ENCODE data around the gene C10orf105. TPM values are rescaled to one million over a fixed set of nuclear protein-coding genes. Genes with fewer than 3 reads are reported as not detected.
A peak's percentile ranks its signal among the peaks of the same experiment; 100 is the strongest.

C10orf105 gene
- total and polyA plus RNA-seq, 12 donors = 0.03 to 0.16 (median 0.07) TPM; not detected in 5

- Histone ChIP-seq H3K4me1 (peaks cover 0 to 54% (median 47%) of the 10 kb centered on the region in 9 donors), H3K27me3 (no peaks in the 10 kb centered on the region), H3K36me3 (peaks cover 0 to 7% (median 0%) of the 10 kb centered on the region in 9 donors), H3K9me3 (peaks cover 0 to 10% (median 4%) of the 10 kb centered on the region in 11 donors), H3K27ac (peak overlapping the region in 9 of 10 donors; percentile 45 to 89 (median 77)), H3K4me3 (no peak overlapping the region)
- no peak for ATAC-seq
- intact Hi-C loops (cut with DNase I) = loop anchor here in 1 of 10 donors (10.0 kb wide), 1 partner anchor 208 kb away; no protein-coding TSS in a partner anchor
- no peak for DNase-seq
- 77 to 78% methylated on average over 7 of the region's 7 CpGs for WGBS, 2 donors
- TF ChIP-seq, protein P1, sequence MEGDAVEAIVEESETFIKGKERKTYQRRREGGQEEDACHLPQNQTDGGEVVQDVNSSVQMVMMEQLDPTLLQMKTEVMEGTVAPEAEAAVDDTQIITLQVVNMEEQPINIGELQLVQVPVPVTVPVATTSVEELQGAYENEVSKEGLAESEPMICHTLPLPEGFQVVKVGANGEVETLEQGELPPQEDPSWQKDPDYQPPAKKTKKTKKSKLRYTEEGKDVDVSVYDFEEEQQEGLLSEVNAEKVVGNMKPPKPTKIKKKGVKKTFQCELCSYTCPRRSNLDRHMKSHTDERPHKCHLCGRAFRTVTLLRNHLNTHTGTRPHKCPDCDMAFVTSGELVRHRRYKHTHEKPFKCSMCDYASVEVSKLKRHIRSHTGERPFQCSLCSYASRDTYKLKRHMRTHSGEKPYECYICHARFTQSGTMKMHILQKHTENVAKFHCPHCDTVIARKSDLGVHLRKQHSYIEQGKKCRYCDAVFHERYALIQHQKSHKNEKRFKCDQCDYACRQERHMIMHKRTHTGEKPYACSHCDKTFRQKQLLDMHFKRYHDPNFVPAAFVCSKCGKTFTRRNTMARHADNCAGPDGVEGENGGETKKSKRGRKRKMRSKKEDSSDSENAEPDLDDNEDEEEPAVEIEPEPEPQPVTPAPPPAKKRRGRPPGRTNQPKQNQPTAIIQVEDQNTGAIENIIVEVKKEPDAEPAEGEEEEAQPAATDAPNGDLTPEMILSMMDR (IDR thresholded peaks at IDR 0.05) = no peak
These were observed 26.8 kb downstream of the C10orf105 start for GRCh38 chr10:71692598-71693306.

DNA sequence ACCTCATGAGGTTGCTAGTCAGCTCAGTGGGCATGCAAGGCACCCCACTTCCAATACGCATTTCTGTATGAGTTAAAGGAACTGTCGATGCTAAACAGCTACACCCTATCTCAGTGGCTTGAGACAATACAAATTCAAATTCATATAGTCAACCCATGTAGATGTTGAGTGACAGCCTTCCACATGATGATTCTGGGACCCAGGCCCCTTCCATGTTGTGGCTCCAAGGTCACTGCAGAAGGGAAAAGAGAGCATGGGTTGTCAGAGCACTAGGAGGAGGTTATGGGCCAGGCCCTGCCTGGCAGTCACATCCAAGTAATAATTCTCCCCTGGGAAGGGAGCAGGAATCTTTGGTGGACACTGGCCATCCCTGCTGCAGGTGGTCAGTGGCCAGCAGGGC, 28.2 kb downstream of the C10orf105 start:
- peaks cover 0 to 54% (median 43%) of the 10 kb centered on the region in 9 donors for H3K4me1 ChIP-seq
- intact Hi-C loops (cut with DNase I) = loop anchor here in 1 of 10 donors (10.0 kb wide), 1 partner anchor 207 kb away; no protein-coding TSS in a partner anchor

DNA sequence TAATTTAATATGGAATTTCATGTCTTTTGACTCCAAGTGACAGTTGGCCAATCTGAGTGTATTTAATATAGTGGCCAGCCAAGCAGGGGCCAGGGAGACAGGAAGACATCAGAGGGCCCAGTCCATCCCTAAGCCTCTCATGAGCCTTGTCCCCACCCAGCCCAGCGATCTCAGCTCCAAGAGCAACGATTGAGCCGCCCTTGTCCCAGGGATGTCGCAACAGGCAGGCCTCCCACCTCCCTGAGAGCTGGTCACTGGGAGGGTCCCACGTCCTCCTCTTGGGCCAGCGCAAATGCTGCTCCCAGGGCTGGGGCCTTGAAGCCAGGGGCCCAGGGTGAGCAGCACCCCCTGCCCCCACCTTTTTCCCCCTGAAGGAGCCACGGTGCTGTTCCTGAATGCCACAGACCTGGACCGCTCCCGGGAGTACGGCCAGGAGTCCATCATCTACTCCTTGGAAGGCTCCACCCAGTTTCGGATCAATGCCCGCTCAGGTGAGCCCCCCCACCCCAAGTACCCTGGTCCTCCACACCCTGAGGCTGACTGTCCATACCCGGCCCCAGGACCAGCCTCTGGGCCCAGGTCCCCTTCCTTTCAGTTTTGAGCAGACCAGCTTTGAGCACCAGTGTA, 29.4 kb downstream of the C10orf105 start:
- Histone ChIP-seq H3K27ac (no peak overlapping the region), H3K36me3 (peaks cover 0 to 7% (median 0%) of the 10 kb centered on the region in 9 donors), H3K9me3 (peaks cover 0 to 10% (median 4%) of the 10 kb centered on the region in 11 donors), H3K4me3 (no peak overlapping the region), H3K27me3 (no peaks in the 10 kb centered on the region), H3K4me1 (peaks cover 3 to 54% (median 38%) of the 10 kb centered on the region in 9 donors)
- 90 to 91% methylated on average over 13 of the region's 13 CpGs for WGBS, 2 donors
- intact Hi-C loops (cut with DNase I) = loop anchor here in 1 of 10 donors (10.0 kb wide), 1 partner anchor 205 kb away; no protein-coding TSS in a partner anchor
- TF ChIP-seq, protein P1 (IDR thresholded peaks at IDR 0.05) = no peak
- DNase-seq = no peak
- ATAC-seq = no peak

More for the DNA sequence above, 28.2 kb downstream of the C10orf105 start:
- WGBS, 2 donors = 96 to 100% methylated on average over 2 of the region's 2 CpGs
- peak overlapping the region in 1 of 10 donors; percentile 89 for H3K27ac ChIP-seq
- ATAC-seq (no peak), DNase-seq (no peak)
- TF ChIP-seq, protein P1 (IDR thresholded peaks at IDR 0.05) = no peak
- peaks cover 0 to 10% (median 4%) of the 10 kb centered on the region in 11 donors for H3K9me3 ChIP-seq
- no peaks in the 10 kb centered on the region for H3K27me3 ChIP-seq
- peaks cover 0 to 7% (median 0%) of the 10 kb centered on the region in 9 donors for H3K36me3 ChIP-seq
- H3K4me3 ChIP-seq = no peak overlapping the region

- Histone ChIP-seq H3K4me1 (peaks cover 3 to 54% (median 20%) of the 10 kb centered on the region in 9 donors), H3K27ac (no peak overlapping the region), H3K27me3 (no peaks in the 10 kb centered on the region), H3K4me3 (no peak overlapping the region), H3K36me3 (peaks cover 0 to 7% (median 0%) of the 10 kb centered on the region in 9 donors), H3K9me3 (peaks cover 0 to 10% (median 4%) of the 10 kb centered on the region in 11 donors)
- TF ChIP-seq, protein P1 (IDR thresholded peaks at IDR 0.05) = no peak
- DNase-seq = no peak
- WGBS, 2 donors = 93 to 96% methylated on average over 3 of the region's 3 CpGs
- no peak for ATAC-seq
- intact Hi-C loops (cut with DNase I) = no loop called here
These were observed 31.3 kb downstream of the C10orf105 start for GRCh38 chr10:71688256-71688655.

Measured in heart right ventricle (tissue), 16 donors.